Activated naive CD8-positive, alpha-beta T cell treated with anti-CD3 and anti-CD28 coated beads for 36 hours (primary cell): ENCODE results near the gene HIPK3. TPM values are rescaled to one million over a fixed set of nuclear protein-coding genes. Genes with fewer than 3 reads are reported as not detected.

Source experiments
- DNase-seq: peaks from one replicate; pipeline ENCODE4 v3.0.0; 2021
- H3K27ac Mint-ChIP-seq: one replicate; pipeline ENCODE4 v1.8.0; 2022; ENCODE audit warnings: mild to moderate bottlenecking, moderate library complexity, mixed read lengths
- H3K27me3 Mint-ChIP-seq: one replicate; pipeline ENCODE4 v1.8.0; 2022; ENCODE audit warnings: mild to moderate bottlenecking, mixed read lengths
- H3K36me3 Mint-ChIP-seq: one replicate; pipeline ENCODE4 v1.8.0; 2021; ENCODE audit warnings: mild to moderate bottlenecking, mixed read lengths
- H3K4me1 Mint-ChIP-seq: one replicate; pipeline ENCODE4 v1.8.0; 2021; ENCODE audit warnings: mixed read lengths
- H3K4me3 Mint-ChIP-seq: one replicate; pipeline ENCODE4 v1.8.0; 2022; ENCODE audit warnings: mild to moderate bottlenecking, moderate library complexity, mixed read lengths
- H3K9me3 Mint-ChIP-seq: one replicate; pipeline ENCODE4 v1.8.0; 2022; ENCODE audit warnings: mixed read lengths
- total RNA-seq, 2 experiments: library from RNA; stranded (reverse); gene quantifications; one replicate each; pipeline ENCODE4 v1.2.3, GENCODE V29; 2021

HIPK3 gene
- total RNA-seq, 2 experiments from 2014 or later, result 31.3 TPM

GRCh38 chr11:33310720-33311500 is 53.7 kb downstream of the HIPK3 start:
- H3K27ac Mint-ChIP-seq, result no peak overlapping the region
- peaks cover 39% of the 10 kb centered on the region for H3K4me1 Mint-ChIP-seq
- no peak overlapping the region for H3K4me3 Mint-ChIP-seq
- no peaks in the 10 kb centered on the region for H3K9me3 Mint-ChIP-seq
- no peak for DNase-seq
- H3K36me3 Mint-ChIP-seq, result peaks cover 16% of the 10 kb centered on the region
- H3K27me3 Mint-ChIP-seq, result no peaks in the 10 kb centered on the region

- Mint-ChIP-seq H3K4me1 (peaks cover 38% of the 10 kb centered on the region), H3K9me3 (no peaks in the 10 kb centered on the region), H3K27ac (no peak overlapping the region), H3K4me3 (no peak overlapping the region), H3K36me3 (peaks cover 16% of the 10 kb centered on the region), H3K27me3 (no peaks in the 10 kb centered on the region)
- no peak for DNase-seq
These were observed 54.5 kb downstream of the HIPK3 start for GRCh38 chr11:33311680-33312079.

- no peak overlapping the region for H3K4me3 Mint-ChIP-seq
- no peaks in the 10 kb centered on the region for H3K9me3 Mint-ChIP-seq
- H3K36me3 Mint-ChIP-seq, result peaks cover 3% of the 10 kb centered on the region
- H3K27ac Mint-ChIP-seq, result no peak overlapping the region
- no peaks in the 10 kb centered on the region for H3K27me3 Mint-ChIP-seq
- H3K4me1 Mint-ChIP-seq, result peaks cover 25% of the 10 kb centered on the region
- DNase-seq, result no peak
These were observed 58.6 kb downstream of the HIPK3 start for GRCh38 chr11:33315822-33316221.

- Mint-ChIP-seq H3K27ac (no peak overlapping the region), H3K36me3 (no peaks in the 10 kb centered on the region), H3K4me3 (no peak overlapping the region), H3K9me3 (no peaks in the 10 kb centered on the region), H3K4me1 (peaks cover 13% of the 10 kb centered on the region), H3K27me3 (no peaks in the 10 kb centered on the region)
- DNase-seq, result no peak
These were observed 60.5 kb downstream of the HIPK3 start for GRCh38 chr11:33317662-33318061.

- H3K9me3 Mint-ChIP-seq, result no peaks in the 10 kb centered on the region
- DNase-seq, result no peak
- H3K4me3 Mint-ChIP-seq, result no peak overlapping the region
- H3K27me3 Mint-ChIP-seq, result no peaks in the 10 kb centered on the region
- peaks cover 24% of the 10 kb centered on the region for H3K4me1 Mint-ChIP-seq
- no peaks in the 10 kb centered on the region for H3K36me3 Mint-ChIP-seq
- no peak overlapping the region for H3K27ac Mint-ChIP-seq
These were observed 63.0 kb downstream of the HIPK3 start for GRCh38 chr11:33320016-33320813.

- no peaks in the 10 kb centered on the region for H3K36me3 Mint-ChIP-seq
- peaks cover 24% of the 10 kb centered on the region for H3K4me1 Mint-ChIP-seq
- no peak for DNase-seq
- H3K27me3 Mint-ChIP-seq, result no peaks in the 10 kb centered on the region
- H3K9me3 Mint-ChIP-seq, result no peaks in the 10 kb centered on the region
- H3K27ac Mint-ChIP-seq, result no peak overlapping the region
- no peak overlapping the region for H3K4me3 Mint-ChIP-seq
These were observed 63.7 kb downstream of the HIPK3 start for GRCh38 chr11:33320814-33321330.

- Mint-ChIP-seq H3K4me1 (peaks cover 23% of the 10 kb centered on the region), H3K27me3 (no peaks in the 10 kb centered on the region), H3K36me3 (no peaks in the 10 kb centered on the region), H3K4me3 (no peak overlapping the region), H3K27ac (no peak overlapping the region), H3K9me3 (no peaks in the 10 kb centered on the region)
- DNase-seq, result no peak
These were observed 64.2 kb downstream of the HIPK3 start for GRCh38 chr11:33321422-33321821.

- Mint-ChIP-seq H3K9me3 (no peaks in the 10 kb centered on the region), H3K4me3 (no peak overlapping the region), H3K36me3 (no peaks in the 10 kb centered on the region), H3K4me1 (peaks cover 19% of the 10 kb centered on the region), H3K27ac (no peak overlapping the region), H3K27me3 (no peaks in the 10 kb centered on the region)
- DNase-seq, result no peak
These were observed 66.2 kb downstream of the HIPK3 start for GRCh38 chr11:33323421-33323820.

- H3K9me3 Mint-ChIP-seq, result no peaks in the 10 kb centered on the region
- peaks cover 19% of the 10 kb centered on the region for H3K4me1 Mint-ChIP-seq
- no peak overlapping the region for H3K4me3 Mint-ChIP-seq
- H3K27me3 Mint-ChIP-seq, result no peaks in the 10 kb centered on the region
- no peak overlapping the region for H3K27ac Mint-ChIP-seq
- no peak for DNase-seq
- no peaks in the 10 kb centered on the region for H3K36me3 Mint-ChIP-seq
These were observed 67.3 kb downstream of the HIPK3 start for GRCh38 chr11:33324302-33324985.

GRCh38 chr11:33325451-33325850 is 68.3 kb downstream of the HIPK3 start:
- Mint-ChIP-seq H3K9me3 (no peaks in the 10 kb centered on the region), H3K27ac (no peak overlapping the region), H3K36me3 (peaks cover 3% of the 10 kb centered on the region), H3K4me1 (peaks cover 22% of the 10 kb centered on the region), H3K4me3 (no peak overlapping the region), H3K27me3 (no peaks in the 10 kb centered on the region)
- no peak for DNase-seq

GRCh38 chr11:33329705-33330329 is 72.6 kb downstream of the HIPK3 start:
- Mint-ChIP-seq H3K4me1 (peaks cover 9% of the 10 kb centered on the region), H3K36me3 (peaks cover 5% of the 10 kb centered on the region), H3K27ac (no peak overlapping the region), H3K4me3 (no peak overlapping the region), H3K27me3 (no peaks in the 10 kb centered on the region), H3K9me3 (no peaks in the 10 kb centered on the region)
- peak; percentile 9 for DNase-seq

- no peak overlapping the region for H3K27ac Mint-ChIP-seq
- H3K36me3 Mint-ChIP-seq, result peaks cover 5% of the 10 kb centered on the region
- H3K4me3 Mint-ChIP-seq, result no peak overlapping the region
- H3K27me3 Mint-ChIP-seq, result no peaks in the 10 kb centered on the region
- DNase-seq, result no peak
- H3K9me3 Mint-ChIP-seq, result no peaks in the 10 kb centered on the region
- peaks cover 3% of the 10 kb centered on the region for H3K4me1 Mint-ChIP-seq
These were observed 76.6 kb downstream of the HIPK3 start for GRCh38 chr11:33333816-33334215.

GRCh38 chr11:33334627-33335026 is 77.4 kb downstream of the HIPK3 start:
- no peaks in the 10 kb centered on the region for H3K9me3 Mint-ChIP-seq
- H3K27me3 Mint-ChIP-seq, result no peaks in the 10 kb centered on the region

GRCh38 chr11:33339247-33339646 is 82.1 kb downstream of the HIPK3 start:
- no peak overlapping the region for H3K4me3 Mint-ChIP-seq
- H3K36me3 Mint-ChIP-seq, result peaks cover 9% of the 10 kb centered on the region
- no peak for DNase-seq
- no peaks in the 10 kb centered on the region for H3K27me3 Mint-ChIP-seq
- H3K9me3 Mint-ChIP-seq, result no peaks in the 10 kb centered on the region
- H3K4me1 Mint-ChIP-seq, result no peaks in the 10 kb centered on the region
- no peak overlapping the region for H3K27ac Mint-ChIP-seq

More at GRCh38 chr11:33334627-33335026, 77.4 kb downstream of the HIPK3 start:
- H3K4me3 Mint-ChIP-seq, result no peak overlapping the region
- no peak overlapping the region for H3K27ac Mint-ChIP-seq
- no peak for DNase-seq
- H3K36me3 Mint-ChIP-seq, result peaks cover 4% of the 10 kb centered on the region
- H3K4me1 Mint-ChIP-seq, result peaks cover 1% of the 10 kb centered on the region

GRCh38 chr11:33344611-33345010 is 87.4 kb downstream of the HIPK3 start:
- no peak overlapping the region for H3K4me3 Mint-ChIP-seq
- H3K36me3 Mint-ChIP-seq, result peaks cover 16% of the 10 kb centered on the region
- H3K27me3 Mint-ChIP-seq, result no peaks in the 10 kb centered on the region
- H3K27ac Mint-ChIP-seq, result no peak overlapping the region
- no peak for DNase-seq
- H3K4me1 Mint-ChIP-seq, result no peaks in the 10 kb centered on the region
- no peaks in the 10 kb centered on the region for H3K9me3 Mint-ChIP-seq
